ENCODE data around the gene RAB12.

DNA sequence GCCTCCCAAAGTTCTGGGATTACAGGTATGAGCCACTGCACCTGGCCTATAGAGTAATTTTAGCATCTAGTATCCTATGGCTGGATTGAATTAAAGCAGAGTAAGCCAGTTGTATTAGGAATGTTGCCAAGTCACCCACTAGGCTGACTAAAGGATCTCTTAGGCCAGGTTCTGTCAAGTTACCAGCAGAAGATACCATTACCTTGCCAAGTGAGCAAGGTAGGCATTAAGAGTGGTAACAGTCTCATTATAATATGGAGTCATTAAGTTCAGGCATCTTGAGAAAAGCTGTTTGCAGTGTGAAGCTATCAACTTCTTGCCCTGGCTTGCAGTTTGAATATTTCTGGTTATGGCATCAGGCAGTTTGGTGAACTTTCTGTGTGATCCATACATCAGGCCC is 59.1 kb downstream of the RAB12 start:
- TF ChIP-seq POLR2AphosphoS5 (IDR thresholded peaks at IDR 0.05; ENCODE audit: low read depth, low read length) (no peak), POLR2A (IDR thresholded peaks at IDR 0.05; ENCODE audit: borderline replicate concordance, extremely low read depth, insufficient read depth, insufficient read length) (no peak), EZH2 (IDR thresholded peaks at IDR 0.05) (no peak), FOSL1 (IDR thresholded peaks at IDR 0.05; ENCODE audit: low read depth) (no peak), CEBPB (IDR thresholded peaks at IDR 0.05; ENCODE audit: low read depth) (no peak), EZH2phosphoT487 (IDR thresholded peaks at IDR 0.05; ENCODE audit: borderline replicate concordance) (no peak), CBX3 (IDR thresholded peaks at IDR 0.05; ENCODE audit: low read depth) (no peak), YY1 (IDR thresholded peaks at IDR 0.05; ENCODE audit: extremely low read depth, insufficient replicate concordance, low read depth, low read length) (no peak)
- TF ChIP-seq, protein P1, sequence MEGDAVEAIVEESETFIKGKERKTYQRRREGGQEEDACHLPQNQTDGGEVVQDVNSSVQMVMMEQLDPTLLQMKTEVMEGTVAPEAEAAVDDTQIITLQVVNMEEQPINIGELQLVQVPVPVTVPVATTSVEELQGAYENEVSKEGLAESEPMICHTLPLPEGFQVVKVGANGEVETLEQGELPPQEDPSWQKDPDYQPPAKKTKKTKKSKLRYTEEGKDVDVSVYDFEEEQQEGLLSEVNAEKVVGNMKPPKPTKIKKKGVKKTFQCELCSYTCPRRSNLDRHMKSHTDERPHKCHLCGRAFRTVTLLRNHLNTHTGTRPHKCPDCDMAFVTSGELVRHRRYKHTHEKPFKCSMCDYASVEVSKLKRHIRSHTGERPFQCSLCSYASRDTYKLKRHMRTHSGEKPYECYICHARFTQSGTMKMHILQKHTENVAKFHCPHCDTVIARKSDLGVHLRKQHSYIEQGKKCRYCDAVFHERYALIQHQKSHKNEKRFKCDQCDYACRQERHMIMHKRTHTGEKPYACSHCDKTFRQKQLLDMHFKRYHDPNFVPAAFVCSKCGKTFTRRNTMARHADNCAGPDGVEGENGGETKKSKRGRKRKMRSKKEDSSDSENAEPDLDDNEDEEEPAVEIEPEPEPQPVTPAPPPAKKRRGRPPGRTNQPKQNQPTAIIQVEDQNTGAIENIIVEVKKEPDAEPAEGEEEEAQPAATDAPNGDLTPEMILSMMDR (IDR thresholded peaks at IDR 0.05 in 2 of 3, conservative IDR thresholded peaks at IDR 0.05 in 1 of 3; ENCODE audit: borderline replicate concordance in 1 of 3, insufficient read depth in 1 of 3, low read depth in 2 of 3, low read length in 2 of 3): no peak
- TF ChIP-seq, protein P2, sequence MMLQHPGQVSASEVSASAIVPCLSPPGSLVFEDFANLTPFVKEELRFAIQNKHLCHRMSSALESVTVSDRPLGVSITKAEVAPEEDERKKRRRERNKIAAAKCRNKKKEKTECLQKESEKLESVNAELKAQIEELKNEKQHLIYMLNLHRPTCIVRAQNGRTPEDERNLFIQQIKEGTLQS (IDR thresholded peaks at IDR 0.05): no peak
